ENCODE data around the gene CYP4F12. TPM values are rescaled to one million over a fixed set of nuclear protein-coding genes. Genes with fewer than 3 reads are reported as not detected.

CYP4F12 gene, protein sequence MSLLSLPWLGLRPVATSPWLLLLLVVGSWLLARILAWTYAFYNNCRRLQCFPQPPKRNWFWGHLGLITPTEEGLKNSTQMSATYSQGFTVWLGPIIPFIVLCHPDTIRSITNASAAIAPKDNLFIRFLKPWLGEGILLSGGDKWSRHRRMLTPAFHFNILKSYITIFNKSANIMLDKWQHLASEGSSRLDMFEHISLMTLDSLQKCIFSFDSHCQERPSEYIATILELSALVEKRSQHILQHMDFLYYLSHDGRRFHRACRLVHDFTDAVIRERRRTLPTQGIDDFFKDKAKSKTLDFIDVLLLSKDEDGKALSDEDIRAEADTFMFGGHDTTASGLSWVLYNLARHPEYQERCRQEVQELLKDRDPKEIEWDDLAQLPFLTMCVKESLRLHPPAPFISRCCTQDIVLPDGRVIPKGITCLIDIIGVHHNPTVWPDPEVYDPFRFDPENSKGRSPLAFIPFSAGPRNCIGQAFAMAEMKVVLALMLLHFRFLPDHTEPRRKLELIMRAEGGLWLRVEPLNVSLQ
- total RNA-seq, result under 1 TPM in 1 of 2 experiments, not detected in 1; 0.19 TPM

DNA sequence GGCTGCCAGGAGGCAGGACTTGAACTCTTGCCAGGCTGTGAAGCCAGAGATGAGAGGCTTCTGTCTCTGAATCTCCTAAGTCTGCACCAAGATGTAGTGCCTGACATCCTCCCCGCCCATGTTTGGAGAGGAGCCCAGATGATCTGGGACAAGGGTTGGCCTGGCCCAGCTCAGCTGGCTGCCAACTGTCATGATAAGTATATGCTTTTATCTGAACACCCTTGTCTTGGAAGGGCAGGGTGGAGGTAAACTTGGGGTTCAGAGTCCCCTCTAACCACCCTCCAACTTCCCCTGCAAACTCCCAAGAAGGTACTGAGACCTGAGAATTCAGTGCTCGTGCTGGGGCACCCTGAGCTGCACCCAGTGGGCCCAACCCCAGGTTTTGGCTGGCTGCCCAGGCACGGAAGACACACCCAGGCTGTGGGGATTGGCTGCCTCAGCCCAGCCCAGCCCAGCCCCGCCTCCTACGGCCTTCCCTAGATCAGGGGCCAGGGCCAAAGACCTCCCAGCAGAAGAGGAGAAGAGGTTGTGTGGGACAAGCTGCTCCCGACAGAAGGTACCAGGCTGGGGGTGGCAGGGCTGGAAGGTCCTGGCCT, at the start of gene CYP4F12:
CYP4F12 (plus strand) TSS at position 508 of the 596 bp plus-strand sequence. CDS start 443 bp downstream, outside the sequence.
- peaks cover 5% of the 10 kb centered on the region for H3K9me3 Mint-ChIP-seq (ENCODE audit: low read depth)
- H3K36me3 Mint-ChIP-seq, result no peaks in the 10 kb centered on the region
- ATAC-seq (peak; percentile 23), DNase-seq (no peak)
- H3K27me3 Mint-ChIP-seq, result no peaks in the 10 kb centered on the region
- CTCF ChIA-PET, result no interaction called here
- no peak within 1 kb of the TSS for H3K4me3 Mint-ChIP-seq
- H3K27ac Mint-ChIP-seq, result no peak within 1 kb of the TSS
- H3K4me1 Mint-ChIP-seq, result peaks cover 2% of the 10 kb centered on the region

DNA sequence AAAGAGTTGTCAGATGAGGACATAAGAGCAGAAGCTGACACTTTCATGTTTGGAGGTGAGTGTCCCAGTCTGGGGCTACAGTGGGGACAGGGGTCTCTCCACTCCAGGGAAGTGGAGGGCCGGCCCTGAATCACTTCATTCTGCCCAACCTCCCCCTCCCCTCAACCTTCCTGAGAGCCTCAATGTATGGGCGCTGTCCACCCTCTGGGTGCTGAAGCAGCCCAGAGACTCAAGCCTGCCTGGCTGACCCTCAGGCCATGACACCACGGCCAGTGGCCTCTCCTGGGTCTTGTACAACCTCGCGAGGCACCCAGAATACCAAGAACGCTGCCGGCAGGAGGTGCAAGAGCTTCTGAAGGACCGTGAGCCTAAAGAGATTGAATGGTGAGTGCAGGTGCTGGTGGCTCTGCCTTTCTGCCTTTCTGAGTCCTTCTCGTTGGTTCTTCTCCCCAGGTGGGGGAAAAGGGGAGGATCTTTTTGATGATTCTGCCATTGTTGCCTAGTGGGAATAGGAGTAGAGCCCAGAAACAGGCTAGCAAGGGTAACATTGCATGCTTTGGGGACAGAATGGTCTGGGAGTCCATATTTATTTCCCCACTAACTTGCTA, 49.1 kb upstream of the CYP4F12 start:
- H3K27ac Mint-ChIP-seq, result no peak overlapping the region
- H3K27me3 Mint-ChIP-seq, result peaks cover 4% of the 10 kb centered on the region
- ATAC-seq (no peak), DNase-seq (no peak)
- H3K36me3 Mint-ChIP-seq, result no peaks in the 10 kb centered on the region
- H3K4me3 Mint-ChIP-seq, result no peak overlapping the region
- H3K4me1 Mint-ChIP-seq, result no peaks in the 10 kb centered on the region
- no peaks in the 10 kb centered on the region for H3K9me3 Mint-ChIP-seq (ENCODE audit: low read depth)
- CTCF ChIA-PET, result no interaction called here

DNA sequence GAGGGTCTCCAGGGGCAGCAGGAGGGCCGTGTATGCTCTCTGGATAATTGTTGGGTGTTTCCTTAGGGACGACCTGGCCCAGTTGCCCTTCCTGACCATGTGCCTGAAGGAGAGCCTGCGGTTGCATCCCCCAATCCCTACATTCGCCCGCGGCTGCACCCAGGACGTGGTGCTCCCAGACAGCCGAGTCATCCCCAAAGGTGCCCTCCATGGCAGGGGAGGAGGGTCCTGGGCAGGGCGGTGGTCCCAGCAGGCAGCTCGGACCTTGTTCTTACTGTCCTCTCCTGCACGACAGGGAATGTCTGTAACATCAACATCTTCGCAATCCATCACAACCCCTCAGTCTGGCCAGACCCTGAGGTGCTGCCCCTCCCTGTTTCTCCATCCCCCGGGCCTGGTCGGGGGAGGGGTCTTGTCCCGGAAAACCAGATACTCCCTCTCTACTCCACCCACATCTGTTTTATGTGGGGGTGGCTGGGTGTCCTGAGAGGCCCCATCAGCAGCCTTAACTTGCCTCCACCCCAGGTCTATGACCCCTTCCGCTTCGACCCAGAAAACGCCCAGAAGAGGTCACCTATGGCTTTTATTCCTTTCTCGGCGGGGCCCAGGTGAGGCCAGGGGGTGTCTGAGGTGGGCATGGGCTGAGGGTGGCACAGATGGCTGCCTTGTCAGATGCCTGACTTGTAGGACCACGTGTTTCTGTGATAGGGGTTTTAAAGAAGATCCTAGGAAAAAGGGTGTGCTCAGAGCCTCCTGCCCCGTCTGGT, 44.5 kb upstream of the CYP4F12 start:
- H3K4me1 Mint-ChIP-seq, result peaks cover 2% of the 10 kb centered on the region
- H3K27ac Mint-ChIP-seq, result no peak overlapping the region
- no peaks in the 10 kb centered on the region for H3K9me3 Mint-ChIP-seq (ENCODE audit: low read depth)
- H3K27me3 Mint-ChIP-seq, result peaks cover 9% of the 10 kb centered on the region
- no peaks in the 10 kb centered on the region for H3K36me3 Mint-ChIP-seq
- ATAC-seq (no peak), DNase-seq (no peak)
- CTCF ChIA-PET, result interaction anchor here (1.2 kb wide), 1 partner anchor 76 kb away, joined by 3 read pairs; no protein-coding TSS in a partner anchor
- no peak overlapping the region for H3K4me3 Mint-ChIP-seq

DNA sequence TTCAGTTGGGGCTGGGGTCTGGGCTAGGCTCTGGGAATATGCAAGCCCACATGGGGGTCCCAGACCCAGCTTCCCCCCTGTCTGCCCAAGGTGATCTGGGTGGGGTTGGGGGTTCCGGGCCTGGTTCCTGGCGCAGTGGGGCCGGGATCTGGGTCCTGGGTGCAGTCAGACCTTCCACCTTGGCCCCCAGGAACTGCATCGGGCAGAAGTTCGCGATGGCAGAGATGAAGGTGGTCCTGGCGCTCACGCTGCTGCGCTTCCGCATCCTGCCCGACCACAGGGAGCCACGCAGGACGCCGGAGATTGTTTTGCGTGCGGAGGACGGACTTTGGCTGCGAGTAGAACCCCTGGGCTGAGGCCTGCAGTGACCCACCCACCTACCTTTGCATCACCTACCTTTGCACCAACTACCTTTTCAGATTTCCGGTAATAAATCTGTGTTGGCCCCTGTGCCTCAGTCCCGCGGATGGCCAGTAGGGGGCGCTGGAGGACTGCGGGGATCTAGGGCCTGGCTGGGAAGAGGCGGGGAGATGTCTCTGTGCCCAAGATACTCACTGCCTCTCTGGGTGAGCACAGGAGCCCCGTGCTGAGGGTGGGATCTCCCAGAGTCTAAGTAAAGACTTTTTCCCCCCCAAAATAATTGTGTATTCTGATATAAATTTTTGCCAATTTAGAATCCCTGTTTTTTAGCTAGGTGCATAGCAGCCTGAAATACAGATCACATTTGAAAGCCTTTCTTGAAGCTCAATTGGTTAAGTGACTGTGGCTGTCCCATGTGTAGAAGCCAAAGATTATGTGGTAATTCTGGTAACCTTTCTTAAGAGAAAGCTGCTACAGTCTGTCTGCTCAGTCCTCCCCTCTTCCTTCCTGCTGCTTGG, 43.6 kb upstream of the CYP4F12 start:
- H3K36me3 Mint-ChIP-seq, result no peaks in the 10 kb centered on the region
- no peak overlapping the region for H3K4me3 Mint-ChIP-seq
- H3K9me3 Mint-ChIP-seq (ENCODE audit: low read depth), result no peaks in the 10 kb centered on the region
- peaks cover 2% of the 10 kb centered on the region for H3K4me1 Mint-ChIP-seq
- ATAC-seq (peak; percentile 92), DNase-seq (peak; percentile 89)
- H3K27ac Mint-ChIP-seq, result no peak overlapping the region
- CTCF ChIA-PET, result interaction anchor here (0.6 to 1.7 kb wide), 17 partner anchors 17 to 757 kb away, joined by 3 to 10 read pairs (median 3); partner anchors contain the start of gene AP1M1
- H3K27me3 Mint-ChIP-seq, result peaks cover 9% of the 10 kb centered on the region

DNA sequence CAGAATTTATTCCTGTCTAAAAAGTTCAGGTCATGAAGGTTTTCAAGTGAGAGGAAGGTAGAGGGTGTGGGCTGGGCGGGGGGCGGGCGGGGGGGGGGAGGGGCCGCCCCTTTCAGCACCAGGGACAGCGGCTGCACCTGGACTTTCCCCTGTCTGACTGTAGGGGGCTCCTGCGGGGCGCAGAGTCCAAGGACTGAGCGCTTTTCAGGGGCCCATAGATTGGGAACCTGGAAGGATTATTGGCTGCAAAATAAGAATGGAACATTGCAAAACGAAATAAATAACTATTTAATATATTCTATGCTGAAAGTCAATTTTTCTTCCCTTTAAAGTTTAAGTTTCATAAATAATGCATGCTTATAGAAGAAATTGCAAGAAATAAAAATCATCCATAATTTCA, 41.1 kb upstream of the CYP4F12 start:
- ATAC-seq (no peak), DNase-seq (peak; percentile 48)
- no peak overlapping the region for H3K4me3 Mint-ChIP-seq
- no peaks in the 10 kb centered on the region for H3K36me3 Mint-ChIP-seq
- H3K4me1 Mint-ChIP-seq, result peaks cover 2% of the 10 kb centered on the region
- H3K27ac Mint-ChIP-seq, result no peak overlapping the region
- H3K27me3 Mint-ChIP-seq, result peaks cover 5% of the 10 kb centered on the region
- no peaks in the 10 kb centered on the region for H3K9me3 Mint-ChIP-seq (ENCODE audit: low read depth)
- CTCF ChIA-PET, result interaction anchor here (0.6 to 1.9 kb wide), 4 partner anchors 209 to 751 kb away, joined by 3 to 6 read pairs (median 4); no protein-coding TSS in a partner anchor

DNA sequence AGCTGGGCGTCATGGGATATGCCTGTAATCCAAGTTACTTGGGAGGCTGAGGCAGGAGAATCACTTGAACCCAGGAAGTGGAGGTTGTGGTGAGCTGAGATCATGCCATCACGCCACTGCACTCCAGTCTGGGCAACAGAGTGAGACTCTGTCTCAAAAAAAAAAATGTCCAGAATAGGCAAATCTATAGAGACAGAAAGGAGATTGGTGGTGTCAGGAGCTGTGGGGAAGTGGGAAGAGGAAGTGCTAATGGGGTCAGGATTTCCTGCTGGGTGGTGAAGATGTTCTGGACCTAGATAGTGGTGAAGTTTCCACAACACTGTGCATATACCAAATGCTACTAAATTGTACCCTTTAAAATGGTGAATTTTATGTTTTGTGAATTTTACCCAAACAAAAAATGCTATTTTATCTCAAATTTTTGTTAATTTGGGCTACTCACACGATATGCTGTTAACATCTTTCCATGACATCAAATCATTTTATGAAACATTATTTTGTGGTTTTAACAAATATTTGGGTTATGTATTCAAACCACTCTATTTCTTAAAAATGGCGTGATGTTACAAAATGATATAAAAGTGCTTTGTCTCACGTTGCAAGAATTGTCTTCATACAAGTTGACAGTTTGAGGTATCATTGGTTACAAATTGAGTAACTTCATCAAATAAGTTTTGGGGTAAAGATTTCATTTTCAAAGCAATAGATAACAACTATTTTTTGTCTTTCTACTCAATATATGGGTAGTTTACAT, 39.6 kb upstream of the CYP4F12 start:
- no peaks in the 10 kb centered on the region for H3K36me3 Mint-ChIP-seq
- no peaks in the 10 kb centered on the region for H3K9me3 Mint-ChIP-seq (ENCODE audit: low read depth)
- H3K27ac Mint-ChIP-seq, result no peak overlapping the region
- H3K4me3 Mint-ChIP-seq, result no peak overlapping the region
- H3K4me1 Mint-ChIP-seq, result peaks cover 2% of the 10 kb centered on the region
- H3K27me3 Mint-ChIP-seq, result peaks cover 5% of the 10 kb centered on the region
- CTCF ChIA-PET, result interaction anchor here (0.7 kb wide), 1 partner anchor 541 kb away, joined by 3 read pairs; no protein-coding TSS in a partner anchor
- ATAC-seq (no peak), DNase-seq (no peak)

DNA sequence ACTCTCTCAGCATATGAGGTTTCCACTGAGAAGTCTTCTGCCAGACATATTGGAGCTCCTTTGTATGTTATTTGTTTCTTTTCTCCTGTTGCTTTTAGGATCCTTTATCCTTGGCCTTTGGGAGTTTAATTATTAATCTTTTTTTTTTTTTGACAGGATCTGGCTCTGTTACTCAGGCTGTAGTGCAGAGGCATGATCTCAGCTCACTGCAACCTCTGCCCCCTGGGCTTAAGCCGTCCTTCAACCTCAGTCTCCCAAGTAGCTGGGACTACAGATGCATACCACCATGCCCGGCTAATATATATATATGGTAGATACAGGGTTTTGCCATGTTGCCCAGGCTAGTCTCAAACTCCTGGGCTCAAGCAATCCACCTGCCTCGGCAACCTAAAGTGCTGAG, 38.8 kb upstream of the CYP4F12 start:
- ATAC-seq (no peak), DNase-seq (no peak)
- Mint-ChIP-seq H3K36me3 (no peaks in the 10 kb centered on the region), H3K4me3 (no peak overlapping the region), H3K4me1 (peaks cover 2% of the 10 kb centered on the region), H3K27ac (no peak overlapping the region), H3K9me3 (ENCODE audit: low read depth) (no peaks in the 10 kb centered on the region), H3K27me3 (peaks cover 5% of the 10 kb centered on the region)
- CTCF ChIA-PET, result no interaction called here

DNA sequence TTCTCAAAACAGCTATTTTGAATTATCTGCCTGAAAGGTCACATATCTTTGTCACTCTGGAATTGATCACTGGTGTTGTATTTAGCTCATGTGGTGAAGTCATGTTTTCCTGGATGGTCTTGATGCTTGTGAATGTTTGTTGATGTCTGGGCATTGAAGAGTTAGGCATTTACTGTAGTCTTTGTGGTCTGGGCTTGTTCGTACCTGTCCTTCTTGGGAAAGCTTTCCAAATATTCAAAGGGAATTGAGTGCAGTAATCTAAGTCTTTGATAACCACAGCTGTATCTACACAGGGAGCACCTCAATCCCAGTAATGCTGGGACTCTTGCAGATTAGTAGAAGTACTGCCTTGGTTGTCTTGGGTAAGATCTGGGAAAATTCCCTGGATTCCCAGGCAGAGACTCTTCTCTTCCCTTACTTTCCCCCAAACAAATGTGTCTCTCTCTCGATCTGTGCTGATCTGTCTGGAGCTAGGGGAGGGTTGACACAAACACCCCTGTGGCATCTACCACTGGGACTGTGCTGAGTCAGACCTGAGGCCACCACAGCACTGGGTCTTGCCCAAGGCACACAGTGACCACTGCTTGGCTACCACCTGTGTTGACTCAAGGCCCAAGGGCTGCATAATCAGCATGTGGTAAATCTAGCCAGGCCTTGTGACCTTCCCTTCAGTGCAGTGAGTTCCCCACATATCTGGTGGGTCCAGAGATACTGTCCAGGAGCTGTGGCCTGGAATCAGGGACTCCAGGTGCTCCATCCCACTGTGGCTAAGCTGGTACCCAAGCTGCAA, 37.7 kb upstream of the CYP4F12 start:
- ATAC-seq, result no peak

DNA sequence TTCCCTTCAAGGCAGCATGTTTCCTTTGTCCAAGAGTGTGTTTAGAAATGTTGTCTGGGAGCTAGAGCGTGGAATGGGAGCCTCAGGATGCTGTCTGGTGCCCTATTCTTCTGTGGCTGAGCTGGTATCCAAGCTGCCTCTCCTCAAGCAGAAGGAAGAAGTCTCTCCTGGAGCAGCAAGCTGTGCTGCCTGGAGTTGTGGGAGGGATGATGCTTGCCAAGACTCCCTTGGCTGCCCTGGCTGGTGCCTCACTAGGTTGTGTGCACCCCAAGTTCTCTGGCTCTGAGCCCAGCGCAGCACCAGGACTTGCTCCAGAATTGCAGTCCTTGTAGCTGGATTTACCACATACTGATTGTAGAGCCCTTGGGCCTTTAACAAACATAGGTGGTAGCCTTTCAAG, 36.9 kb upstream of the CYP4F12 start:
- ATAC-seq, result no peak
- H3K27me3 Mint-ChIP-seq, result peaks cover 5% of the 10 kb centered on the region
- H3K4me3 Mint-ChIP-seq, result no peak overlapping the region
- H3K4me1 Mint-ChIP-seq, result peaks cover 2% of the 10 kb centered on the region
- DNase-seq, result no peak
- H3K27ac Mint-ChIP-seq, result no peak overlapping the region
- CTCF ChIA-PET, result interaction anchor here (0.6 kb wide), 1 partner anchor 395 kb away, joined by 3 read pairs; no protein-coding TSS in a partner anchor
- no peaks in the 10 kb centered on the region for H3K36me3 Mint-ChIP-seq
- H3K9me3 Mint-ChIP-seq (ENCODE audit: low read depth), result no peaks in the 10 kb centered on the region

More for the DNA sequence above, 37.7 kb upstream of the CYP4F12 start:
- DNase-seq, result no peak
- Mint-ChIP-seq H3K27me3 (peaks cover 5% of the 10 kb centered on the region), H3K4me1 (peaks cover 2% of the 10 kb centered on the region), H3K27ac (no peak overlapping the region), H3K4me3 (no peak overlapping the region), H3K36me3 (no peaks in the 10 kb centered on the region), H3K9me3 (ENCODE audit: low read depth) (no peaks in the 10 kb centered on the region)
- CTCF ChIA-PET, result no interaction called here

DNA sequence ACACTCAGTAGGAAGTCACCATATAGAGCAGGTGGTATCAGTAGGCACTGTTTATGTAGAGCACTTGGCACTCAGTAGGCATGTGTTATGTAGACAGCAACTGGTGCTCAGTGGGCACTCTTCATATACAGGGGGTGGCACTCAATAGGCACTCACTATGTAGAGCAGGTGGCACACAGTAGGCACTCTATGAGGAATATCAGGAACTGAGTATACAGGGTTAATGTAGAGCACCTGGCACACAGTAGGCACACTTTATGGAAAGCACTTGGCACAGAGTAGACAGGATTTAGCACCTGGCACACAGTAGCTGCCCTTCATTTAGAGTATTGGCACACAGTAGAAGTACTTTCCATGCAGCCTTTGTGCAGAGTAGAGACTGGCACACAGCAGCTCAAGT, 33.3 kb upstream of the CYP4F12 start:
- Mint-ChIP-seq H3K9me3 (ENCODE audit: low read depth) (no peaks in the 10 kb centered on the region), H3K27ac (no peak overlapping the region), H3K27me3 (no peaks in the 10 kb centered on the region), H3K36me3 (no peaks in the 10 kb centered on the region), H3K4me1 (no peaks in the 10 kb centered on the region), H3K4me3 (no peak overlapping the region)
- no peak for ATAC-seq
- no peak for DNase-seq
- CTCF ChIA-PET, result no interaction called here

DNA sequence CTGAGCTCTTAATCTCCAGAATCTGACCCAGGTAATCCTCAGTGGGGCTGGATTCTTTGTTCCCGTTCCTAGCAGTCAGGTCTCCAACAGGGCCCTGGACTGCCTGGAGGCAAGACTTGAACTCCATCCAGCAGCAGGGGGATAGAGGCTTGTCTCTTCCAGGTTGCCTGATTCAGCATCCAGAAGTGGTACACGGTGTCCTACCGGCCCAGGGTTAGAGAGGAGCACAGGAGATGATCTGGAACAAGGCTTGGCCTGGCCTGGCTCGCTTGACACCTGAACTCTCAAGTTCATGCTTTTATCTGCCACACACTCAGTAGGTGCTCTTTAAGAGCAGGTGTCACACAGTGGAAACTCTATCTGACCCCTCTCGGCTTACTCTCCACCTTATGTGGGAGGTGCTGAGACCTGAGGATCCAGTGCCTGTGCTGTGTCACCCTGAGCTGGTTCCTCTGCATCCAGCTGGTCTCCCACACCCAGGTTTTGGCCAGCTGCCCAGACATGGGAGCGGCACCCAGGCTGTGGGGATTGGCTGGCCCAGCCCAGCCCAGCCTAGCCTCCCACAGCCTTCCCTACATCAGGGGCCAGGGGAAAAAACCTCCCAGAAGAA, 32.5 kb upstream of the CYP4F12 start, which contains the start of gene CYP4F3:
CYP4F3 (plus strand) TSS at position 604 of the 610 bp plus-strand sequence. CDS start 519 bp downstream, outside the sequence.
- ATAC-seq (no peak), DNase-seq (no peak)
- H3K4me1 Mint-ChIP-seq, result no peaks in the 10 kb centered on the region
- no peaks in the 10 kb centered on the region for H3K36me3 Mint-ChIP-seq
- no peaks in the 10 kb centered on the region for H3K27me3 Mint-ChIP-seq
- no peak within 1 kb of the TSS for H3K27ac Mint-ChIP-seq
- no peak within 1 kb of the TSS for H3K4me3 Mint-ChIP-seq
- no peaks in the 10 kb centered on the region for H3K9me3 Mint-ChIP-seq (ENCODE audit: low read depth)
- CTCF ChIA-PET, result no interaction called here

All from activated CD8-positive, alpha-beta memory T cell treated with anti-CD3 and anti-CD28 coated beads, Interleukin-2, amount 10 ng/mL, durations not matched to agents 7 days and 5 days (primary cell).